Activated CD4-positive, CD25-positive, alpha-beta regulatory T cell treated with anti-CD3 and anti-CD28 coated beads, Interleukin-2, amount 50 U/mL, for 72 hours (primary cell): ENCODE data around the gene STMN3.

Experiments
- DNase-seq: peaks from one replicate; pipeline ENCODE4 v3.0.0; 2021

The STMN3 gene

GRCh38 chr20:63691711-63692435 is 38.6 kb upstream of the STMN3 start:
- DNase-seq: no peak

DNA sequence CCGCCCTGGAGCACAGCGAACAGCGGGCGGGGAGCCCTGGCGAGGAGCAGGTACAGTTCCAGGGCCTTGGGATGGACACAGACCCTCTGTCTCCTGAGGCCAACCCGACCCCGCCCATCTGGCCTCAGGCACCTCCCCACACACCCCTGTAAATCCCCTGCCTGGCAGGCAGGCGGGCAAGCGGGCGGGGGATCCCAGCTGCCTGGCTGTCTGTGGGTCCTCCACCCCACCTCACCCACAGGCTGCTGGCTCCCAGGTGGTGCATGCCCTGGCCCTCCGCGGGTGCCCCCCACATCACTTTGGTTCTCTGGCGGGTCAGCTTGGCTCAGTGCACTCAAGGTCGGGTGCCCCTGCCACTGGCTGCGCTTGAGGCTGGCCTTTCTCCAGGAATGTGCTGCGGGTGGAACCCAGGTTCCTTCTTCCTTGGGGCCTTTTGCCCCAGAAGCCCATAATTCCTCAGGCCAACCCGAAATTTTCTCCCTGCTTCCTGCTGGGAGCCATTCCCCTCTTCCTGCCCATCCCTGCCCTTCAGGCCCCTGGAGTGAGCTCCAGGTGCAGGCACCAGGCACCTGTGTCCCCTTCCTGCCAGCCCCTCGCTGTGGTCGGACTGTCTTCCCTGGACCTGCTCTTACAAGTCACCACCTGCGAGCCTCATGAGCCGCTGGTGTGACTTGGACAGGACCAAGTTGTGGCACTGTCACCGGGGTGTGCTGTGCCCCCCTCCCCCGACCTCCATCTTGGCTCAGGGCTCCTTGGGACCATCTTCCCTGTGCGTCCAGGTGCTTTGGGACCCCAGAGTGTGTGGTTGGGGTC is 37.9 kb upstream of the STMN3 start:
- DNase-seq: no peak

GRCh38 chr20:63690003-63690897 is 37.0 kb upstream of the STMN3 start:
- DNase-seq: no peak

GRCh38 chr20:63689046-63690002 is 36.1 kb upstream of the STMN3 start:
- no peak for DNase-seq

- no peak for DNase-seq
These were observed 35.2 kb upstream of the STMN3 start for GRCh38 chr20:63688228-63689045.

DNA sequence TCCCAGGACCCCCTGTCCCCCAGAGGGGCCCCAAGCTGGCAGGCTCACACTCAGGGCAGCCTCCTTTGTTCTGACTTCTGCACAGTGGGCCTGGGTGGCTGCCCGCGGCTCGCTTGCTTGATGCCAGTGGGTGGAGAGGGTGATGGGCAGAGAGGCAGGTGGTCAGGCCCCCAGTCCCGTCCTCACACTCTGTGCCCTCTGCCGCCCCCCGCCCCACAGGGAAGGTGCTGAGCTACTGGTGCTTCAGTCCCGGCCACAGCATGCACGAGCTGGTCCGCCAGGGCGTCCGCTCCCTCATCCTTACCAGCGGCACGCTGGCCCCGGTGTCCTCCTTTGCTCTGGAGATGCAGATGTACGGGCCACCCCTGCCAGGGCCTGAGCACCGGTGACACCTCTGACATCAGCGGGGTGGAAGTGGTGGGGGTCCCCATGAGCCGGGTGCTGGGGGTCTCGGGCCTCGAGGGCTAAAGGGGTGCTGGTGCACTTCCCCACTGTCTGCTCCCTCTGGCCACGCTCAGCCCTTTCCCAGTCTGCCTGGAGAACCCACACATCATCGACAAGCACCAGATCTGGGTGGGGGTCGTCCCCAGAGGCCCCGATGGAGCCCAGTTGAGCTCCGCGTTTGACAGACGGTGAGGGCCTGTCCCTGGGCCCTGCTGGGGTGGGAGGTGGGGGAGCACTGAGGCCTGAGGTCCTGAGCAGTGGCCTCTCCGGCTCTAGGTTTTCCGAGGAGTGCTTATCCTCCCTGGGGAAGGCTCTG is 34.4 kb upstream of the STMN3 start:
- DNase-seq: no peak

DNA sequence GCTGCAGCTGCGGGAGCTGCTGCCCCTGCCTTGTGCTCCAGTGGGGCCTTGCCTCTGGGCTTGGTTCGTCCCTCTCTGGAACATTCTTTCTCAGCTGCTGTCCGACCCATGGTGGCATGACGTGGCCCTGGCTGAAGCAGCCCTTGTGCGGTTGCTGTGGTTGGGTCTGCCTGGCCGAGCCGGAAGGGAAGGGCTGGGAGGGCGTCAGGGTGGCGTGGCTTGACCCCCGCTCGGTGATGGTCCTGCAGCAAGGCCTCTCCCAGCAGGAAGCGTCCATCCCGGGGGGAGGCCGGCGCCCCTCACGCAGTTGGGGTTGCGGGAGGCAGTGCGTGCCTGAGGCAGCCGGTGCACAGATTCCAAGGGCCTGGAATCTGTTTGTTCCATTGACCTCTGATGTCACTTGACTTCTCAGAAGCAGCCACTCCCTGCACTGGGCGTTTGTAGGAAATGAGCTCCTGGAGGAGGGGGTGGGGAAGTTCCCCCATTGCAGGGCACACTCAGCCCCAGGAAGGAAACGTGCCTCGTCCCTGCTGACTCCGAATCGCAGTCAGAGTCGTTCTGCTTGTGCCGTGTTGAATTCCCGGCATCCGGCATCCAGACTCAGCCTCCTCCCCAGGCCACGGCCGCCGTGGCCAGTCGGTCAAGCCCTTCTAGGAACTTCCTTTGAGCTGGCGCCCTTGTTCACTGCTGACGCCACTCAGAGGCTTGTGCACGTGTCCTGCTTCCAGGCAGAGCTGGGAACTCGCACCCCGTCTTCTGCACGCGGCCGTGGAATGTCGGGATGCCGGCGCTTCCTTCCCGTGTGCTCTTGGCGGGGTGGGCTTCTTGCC is 33.5 kb upstream of the STMN3 start:
- no peak for DNase-seq

DNA sequence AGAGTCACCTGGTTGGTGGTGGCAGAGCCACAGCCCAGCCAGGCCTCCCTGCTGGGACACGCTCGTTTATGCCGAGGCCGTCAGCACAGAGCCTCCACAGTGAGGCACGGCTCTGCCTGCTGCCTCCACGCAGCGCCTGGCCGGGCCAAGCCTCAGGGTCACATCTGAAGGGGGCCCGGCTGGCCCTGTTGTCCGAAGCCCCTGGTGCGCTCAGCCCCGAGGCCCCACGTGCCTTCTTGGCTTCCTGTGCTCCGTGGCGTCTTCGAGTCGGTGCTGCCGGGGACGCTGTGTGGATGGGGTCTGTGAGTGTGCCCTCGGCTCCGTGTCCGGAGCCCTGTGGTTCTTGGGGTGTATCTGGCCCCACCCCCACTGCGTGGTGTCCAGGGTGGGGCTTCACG is 32.9 kb upstream of the STMN3 start:
- DNase-seq: no peak

GRCh38 chr20:63685269-63686026 is 32.2 kb upstream of the STMN3 start:
- no peak for DNase-seq

- no peak for DNase-seq
These were observed 29.3 kb upstream of the STMN3 start for GRCh38 chr20:63682384-63683139.

DNA sequence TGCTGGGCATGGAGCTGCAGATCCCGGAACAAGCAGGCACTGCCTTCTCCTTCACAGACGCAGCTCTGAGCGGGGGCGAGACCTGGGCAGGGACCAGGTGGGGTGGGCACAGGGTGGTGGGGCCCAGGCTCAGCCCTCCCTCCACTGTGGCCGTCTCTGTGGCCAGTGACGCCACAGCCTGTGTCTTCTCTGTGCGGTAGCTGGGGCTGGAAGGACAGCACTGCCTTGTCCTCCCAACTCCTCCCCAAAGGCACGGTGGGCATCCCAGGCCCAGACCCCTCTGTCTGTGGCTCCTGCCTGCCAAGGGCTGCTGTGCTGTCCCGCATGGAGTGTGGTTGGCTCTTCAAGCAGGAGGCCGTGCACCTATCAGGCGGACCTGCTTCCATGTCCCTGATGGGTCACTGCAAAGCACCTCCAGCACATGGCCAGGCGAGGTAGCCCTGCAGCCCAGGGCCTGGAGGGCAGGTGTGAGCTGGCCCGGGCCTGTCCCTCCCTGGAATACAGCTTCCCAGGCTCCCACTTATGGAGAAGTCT is 28.5 kb upstream of the STMN3 start:
- DNase-seq: no peak

DNA sequence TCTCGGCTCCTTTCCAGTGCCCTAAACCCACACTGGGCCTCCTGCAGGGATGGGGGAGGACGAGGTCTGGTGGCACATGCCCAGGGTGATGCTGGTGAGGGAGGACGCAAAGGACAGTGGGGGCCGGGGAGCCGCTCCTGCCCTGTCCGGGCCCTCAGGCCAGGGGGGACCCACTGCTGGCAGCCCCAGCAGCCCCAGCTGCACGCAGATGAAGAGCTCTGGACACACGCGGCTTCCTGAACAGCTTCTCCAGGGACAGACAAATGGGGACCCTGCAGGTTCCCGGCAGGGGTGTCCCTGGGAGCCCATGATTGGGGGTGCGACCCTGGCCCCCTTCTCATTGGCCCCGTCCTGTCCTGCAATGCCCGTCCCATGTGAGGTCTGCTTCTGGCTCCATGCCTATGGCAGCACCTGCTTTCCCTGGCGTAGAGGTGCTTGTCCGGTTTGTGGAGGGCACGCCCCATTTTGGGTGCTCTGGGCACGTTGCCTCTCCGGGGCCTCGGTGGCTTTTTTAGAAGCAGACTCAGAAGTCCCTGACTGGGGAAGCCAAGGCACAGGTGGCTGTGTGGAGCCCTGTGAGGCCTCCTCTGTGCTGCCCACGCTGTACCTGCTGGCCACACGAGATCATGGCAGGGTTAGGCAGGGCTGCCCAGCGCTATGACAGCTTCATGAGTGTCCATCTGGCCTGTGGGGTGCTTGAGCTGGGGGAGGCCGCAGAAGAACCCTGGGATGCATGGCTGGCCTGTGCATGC is 27.8 kb upstream of the STMN3 start:
- no peak for DNase-seq

DNA sequence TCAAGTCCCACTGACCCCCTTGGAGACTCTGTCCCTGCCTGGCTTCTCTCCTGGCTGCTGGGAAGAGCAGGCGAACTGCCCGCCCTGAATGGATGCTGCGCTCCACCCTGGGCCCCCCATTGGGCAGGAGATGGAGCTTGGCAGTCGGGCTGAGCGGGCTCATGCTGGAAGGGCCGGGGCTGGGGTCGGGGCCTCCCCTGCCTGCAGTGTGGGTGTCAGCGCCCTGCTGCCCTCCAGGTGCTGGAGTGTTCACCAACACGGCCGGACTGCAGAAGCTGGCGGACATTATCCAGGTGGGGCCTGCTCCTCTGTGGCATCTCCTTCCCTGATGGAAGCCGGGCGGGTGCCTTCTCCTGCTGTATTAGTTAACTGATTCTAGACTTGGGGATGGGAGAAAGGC is 27.2 kb upstream of the STMN3 start:
- no peak for DNase-seq

DNA sequence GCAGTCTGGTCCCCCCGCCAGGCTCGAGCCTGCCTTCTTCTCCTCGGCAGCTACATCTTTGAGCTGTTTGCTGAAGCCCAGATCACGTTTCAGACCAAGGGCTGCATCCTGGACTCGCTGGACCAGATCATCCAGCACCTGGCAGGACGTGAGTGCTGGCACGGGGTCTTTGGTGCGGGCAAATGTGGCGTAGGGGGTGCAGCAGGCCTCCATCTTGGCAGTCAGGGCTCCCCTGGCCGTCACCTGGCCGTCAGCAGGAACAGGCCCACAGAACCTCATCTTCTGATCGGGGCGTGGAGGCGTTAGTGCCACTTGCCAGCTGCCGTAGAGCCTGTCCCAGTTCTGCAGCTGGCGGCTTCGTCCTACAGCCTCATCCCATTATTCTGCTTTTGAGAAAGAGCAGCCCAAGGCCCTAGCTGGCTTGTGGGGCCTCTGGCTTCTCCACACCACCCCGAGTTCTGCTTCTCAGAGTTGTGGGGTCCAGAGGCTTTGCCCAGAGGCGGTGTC is 26.6 kb upstream of the STMN3 start:
- no peak for DNase-seq

- DNase-seq: no peak
These were observed 25.6 kb upstream of the STMN3 start for GRCh38 chr20:63678667-63679465.

GRCh38 chr20:63678071-63678470 is 24.8 kb upstream of the STMN3 start:
- DNase-seq: no peak
